ENCODE data around the gene TDRD3. TPM values are rescaled to one million over a fixed set of nuclear protein-coding genes. Genes with fewer than 3 reads are reported as not detected.

TDRD3 gene
- total and polyA plus RNA-seq, 2 donors (not counting 1 experiment from before 2014, with no cell fraction given) = 5.6 to 23.7 TPM

GRCh38 chr13:60397704-60398378 is 821 bp downstream of the TDRD3 start:
- H3K4me2 ChIP-seq (replicated peaks; ENCODE audit: low read depth, low read length, poor library complexity, severe bottlenecking) = peak overlapping the region; percentile 89
- Mint-ChIP-seq H3K9me3 (ENCODE audit: insufficient read depth) (no peaks in the 10 kb centered on the region), H3K4me3 (peak overlapping the region; percentile 92), H3K27ac (peak overlapping the region; percentile 99), H3K4me1 (peaks cover 38% of the 10 kb centered on the region), H3K27me3 (no peaks in the 10 kb centered on the region)
- peaks cover 15 to 19% of the 10 kb centered on the region in 2 donors for H3K4me1 ChIP-seq (ENCODE audit: control insufficient read depth in 2 of 2, insufficient read depth in 2 of 2, low read length in 2 of 2)
- peak overlapping the region; percentile 81 for H2AFZ ChIP-seq (ENCODE audit: insufficient read depth, low read depth, low read length, poor library complexity, severe bottlenecking)
- ChIA-PET POLR2A (interaction anchor here (1.2 kb wide), 1 partner anchor 1006 kb away, joined by 3 read pairs; no protein-coding TSS in a partner anchor), CTCF (interaction anchor here (0.8 to 1.1 kb wide), 2 partner anchors 9 to 234 kb away, joined by 3 to 4 read pairs; partner anchors contain the start of gene DIAPH3)
- no peaks in the 10 kb centered on the region for H3K36me3 ChIP-seq (replicated peaks in 1 of 2; ENCODE audit: control extremely low read depth in 1 of 2, control insufficient read depth in 1 of 2, extremely low read depth in 1 of 2, insufficient read depth in 2 of 2, low read length in 1 of 2)
- H3K79me2 ChIP-seq (ENCODE audit: control insufficient read depth, insufficient read depth, low read length) = peaks cover 49% of the 10 kb centered on the region
- H3K9ac ChIP-seq (ENCODE audit: low read length) = peak overlapping the region; percentile 76
- TF ChIP-seq EZH2 (IDR thresholded peaks at IDR 0.05; ENCODE audit: borderline replicate concordance, insufficient read depth, low read depth, low read length, poor library complexity, severe bottlenecking) = no peak
- no peak for TF ChIP-seq CTCF (IDR thresholded peaks at IDR 0.05)
- H3K27me3 ChIP-seq (replicated peaks in 1 of 4; ENCODE audit: control extremely low read depth in 1 of 4, control insufficient read depth in 3 of 4, insufficient read depth in 4 of 4, low read length in 3 of 4) = no peaks in the 10 kb centered on the region
- H3K27ac ChIP-seq (ENCODE audit: low read length in 2 of 2) = peak overlapping the region; percentile 83 to 93
- intact Hi-C loops (cut with micrococcal nuclease) = loop anchor here (2.0 kb wide), 1 partner anchor 33 kb away; no protein-coding TSS in a partner anchor
- DNase-seq (peak; percentile 81), ATAC-seq (ENCODE audit: low read depth) (peak; percentile 11)
- no peaks in the 10 kb centered on the region for H3K9me3 ChIP-seq (ENCODE audit: control extremely low read depth in 1 of 3, control insufficient read depth in 2 of 3, insufficient read depth in 1 of 3, low read length in 2 of 3)
- peak overlapping the region; percentile 67 to 92 (median 76) for H3K4me3 ChIP-seq (ENCODE audit: control extremely low read depth in 1 of 5, extremely low read depth in 1 of 5, insufficient read depth in 1 of 5, low read depth in 2 of 5, low read length in 4 of 5)
- peaks cover 4% of the 10 kb centered on the region for H4K20me1 ChIP-seq (ENCODE audit: control insufficient read depth, insufficient read depth, low read length, poor library complexity, severe bottlenecking)
- 1% methylated on average over 41 of the region's 43 CpGs for WGBS (ENCODE audit: insufficient coverage)

GRCh38 chr13:60398379-60398891 is 1.4 kb downstream of the TDRD3 start:
- peaks cover 4% of the 10 kb centered on the region for H4K20me1 ChIP-seq (ENCODE audit: control insufficient read depth, insufficient read depth, low read length, poor library complexity, severe bottlenecking)
- peak overlapping the region; percentile 81 for H2AFZ ChIP-seq (ENCODE audit: insufficient read depth, low read depth, low read length, poor library complexity, severe bottlenecking)
- peak overlapping the region; percentile 89 for H3K4me2 ChIP-seq (replicated peaks; ENCODE audit: low read depth, low read length, poor library complexity, severe bottlenecking)
- intact Hi-C loops (cut with micrococcal nuclease) = no loop called here
- peaks cover 55% of the 10 kb centered on the region for H3K79me2 ChIP-seq (ENCODE audit: control insufficient read depth, insufficient read depth, low read length)
- CTCF ChIA-PET = interaction anchor here (0.6 to 0.8 kb wide), 2 partner anchors 8 to 194 kb away, joined by 3 read pairs; no protein-coding TSS in a partner anchor
- H3K4me1 ChIP-seq (ENCODE audit: control insufficient read depth in 2 of 2, insufficient read depth in 2 of 2, low read length in 2 of 2) = peaks cover 15 to 19% of the 10 kb centered on the region in 2 donors
- Mint-ChIP-seq H3K4me1 (peaks cover 38% of the 10 kb centered on the region), H3K27ac (peak overlapping the region; percentile 99), H3K9me3 (ENCODE audit: insufficient read depth) (no peaks in the 10 kb centered on the region), H3K27me3 (no peaks in the 10 kb centered on the region), H3K4me3 (peak overlapping the region; percentile 92)
- TF ChIP-seq EZH2 (IDR thresholded peaks at IDR 0.05; ENCODE audit: borderline replicate concordance, insufficient read depth, low read depth, low read length, poor library complexity, severe bottlenecking) (no peak), CTCF (IDR thresholded peaks at IDR 0.05) (no peak)
- DNase-seq (no peak), ATAC-seq (ENCODE audit: low read depth) (no peak)
- H3K9ac ChIP-seq (ENCODE audit: low read length) = peak overlapping the region; percentile 76
- 92% methylated on average over 2 of the region's 6 CpGs for WGBS (ENCODE audit: insufficient coverage)
- peak overlapping the region in 4 of 5 experiments; percentile 67 to 92 (median 78) for H3K4me3 ChIP-seq (ENCODE audit: control extremely low read depth in 1 of 5, extremely low read depth in 1 of 5, insufficient read depth in 1 of 5, low read depth in 2 of 5, low read length in 4 of 5)
- POLR2A ChIA-PET = no interaction called here
- no peaks in the 10 kb centered on the region for H3K9me3 ChIP-seq (ENCODE audit: control extremely low read depth in 1 of 3, control insufficient read depth in 2 of 3, insufficient read depth in 1 of 3, low read length in 2 of 3)
- no peaks in the 10 kb centered on the region for H3K27me3 ChIP-seq (replicated peaks in 1 of 4; ENCODE audit: control extremely low read depth in 1 of 4, control insufficient read depth in 3 of 4, insufficient read depth in 4 of 4, low read length in 3 of 4)
- H3K36me3 ChIP-seq (replicated peaks in 1 of 2; ENCODE audit: control extremely low read depth in 1 of 2, control insufficient read depth in 1 of 2, extremely low read depth in 1 of 2, insufficient read depth in 2 of 2, low read length in 1 of 2) = no peaks in the 10 kb centered on the region
- H3K27ac ChIP-seq (ENCODE audit: low read length in 2 of 2) = peak overlapping the region; percentile 83 to 93

Measured in B cell (primary cell).